ENCODE measurements around the gene RPRM.
"Not testable (repeated sequence)": the region's sequence is repeated elsewhere in the genome, so short reads cannot be mapped to it uniquely, and the experiment has no call there.

RPRM gene

GRCh38 chr2:153455403-153455802 lies 23.2 kb downstream of the RPRM start:
- no peak for DNase-seq

GRCh38 chr2:153451611-153452010 lies 27.0 kb downstream of the RPRM start:
- DNase-seq, result no peak

DNA sequence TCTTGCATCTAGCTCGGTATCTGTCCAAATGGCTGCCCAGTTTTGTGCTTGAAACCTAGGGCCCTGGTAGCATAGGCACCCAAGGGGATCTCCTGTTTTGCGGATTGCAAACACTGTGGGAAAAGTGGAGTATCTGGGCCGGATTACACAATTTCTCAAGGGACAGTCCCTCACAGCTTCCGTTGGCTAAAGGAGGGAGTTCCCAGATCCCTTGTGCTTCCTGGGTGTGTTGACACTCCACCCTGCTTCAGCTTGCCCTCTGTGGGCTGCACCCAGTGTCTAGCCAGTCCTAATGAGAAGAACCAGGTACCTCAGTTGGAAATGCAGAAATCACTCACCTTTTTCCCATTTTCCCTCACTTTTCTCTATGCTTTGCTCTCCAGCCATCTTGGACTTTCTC lies 35.5 kb downstream of the RPRM start:
- DNase-seq, result no peak

GRCh38 chr2:153442616-153443015 lies 35.9 kb downstream of the RPRM start:
- DNase-seq, result not testable (repeated sequence)

- not testable (repeated sequence) for DNase-seq
These were observed 38.5 kb downstream of the RPRM start for GRCh38 chr2:153440090-153440489.

- DNase-seq, result no peak
These were observed 45.2 kb downstream of the RPRM start for GRCh38 chr2:153433403-153433802.

DNA sequence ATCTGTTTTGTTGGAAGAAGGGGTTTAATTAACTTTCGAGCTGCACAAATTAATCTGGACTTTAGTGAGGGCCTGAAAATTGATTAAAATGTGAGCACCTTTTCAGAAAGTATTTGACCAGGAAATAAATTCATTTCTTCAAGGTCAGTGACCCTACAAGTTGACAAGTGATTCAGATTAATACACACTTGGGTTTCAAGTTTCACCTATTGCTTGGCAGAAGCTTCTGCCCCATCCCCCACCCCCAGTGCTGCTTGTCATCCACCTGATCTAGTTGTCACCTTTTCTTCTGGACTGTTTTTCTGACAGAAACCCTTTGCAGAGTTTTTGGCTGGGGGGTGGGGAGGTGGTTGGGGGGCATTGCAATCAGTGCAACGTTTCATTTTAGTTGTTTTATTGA lies 46.2 kb downstream of the RPRM start:
- DNase-seq, result no peak

DNA sequence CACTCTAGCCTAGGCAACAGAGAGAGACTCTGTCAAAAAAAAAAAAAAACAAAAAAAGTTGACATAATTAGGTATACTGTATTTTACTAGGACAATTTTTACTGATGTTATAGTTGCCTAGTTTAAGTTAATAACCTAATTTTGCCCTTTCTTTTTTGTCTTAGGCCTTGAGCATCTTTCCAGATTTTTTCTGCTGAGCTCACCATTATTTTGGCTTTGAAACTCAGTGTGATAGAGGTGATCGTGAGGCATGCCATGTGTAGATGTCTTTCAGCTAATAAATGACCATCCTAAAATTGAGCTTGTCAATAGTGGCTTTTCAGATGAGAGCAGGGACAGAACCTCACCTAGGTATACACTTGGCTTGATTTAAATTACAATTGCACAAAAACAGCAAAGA lies 47.4 kb downstream of the RPRM start:
- DNase-seq, result no peak
